ENCODE data around the gene RBP4. TPM values are rescaled to one million over a fixed set of nuclear protein-coding genes. Genes with fewer than 3 reads are reported as not detected.

RBP4 gene
- total RNA-seq, 1 experiment from 2014 or later, result 1.5 TPM

GRCh38 chr10:93604146-93604545 lies 3.1 kb upstream of the RBP4 start:
- no peak for DNase-seq
- H3K36me3 Mint-ChIP-seq (ENCODE audit: insufficient read depth, unreplicated experiment), result peaks cover 6% of the 10 kb centered on the region
- BruUV-seq (replicated peaks), result no TSS peak
- no peak for TF ChIP-seq CTCF (IDR thresholded peaks at IDR 0.05; ENCODE audit: unreplicated experiment)
- H3K9me3 Mint-ChIP-seq (ENCODE audit: low read depth, unreplicated experiment), result no peaks in the 10 kb centered on the region
- CTCF ChIA-PET, result interaction anchor here (1.2 kb wide), 1 partner anchor 107 kb away, joined by 4 read pairs; the partner anchor contains the start of gene CEP55
- peaks cover 8% of the 10 kb centered on the region for H3K4me1 Mint-ChIP-seq (ENCODE audit: low read depth, unreplicated experiment)
- intact Hi-C loops (cut with micrococcal nuclease; ENCODE audit: unreplicated experiment), result no loop called here
- no peak overlapping the region for H3K4me3 Mint-ChIP-seq (ENCODE audit: low read depth, unreplicated experiment)
- peaks cover 24% of the 10 kb centered on the region for H3K27me3 Mint-ChIP-seq (ENCODE audit: unreplicated experiment)
- no peak overlapping the region for H3K27ac Mint-ChIP-seq (ENCODE audit: unreplicated experiment)

- intact Hi-C loops (cut with micrococcal nuclease; ENCODE audit: unreplicated experiment), result no loop called here
- TF ChIP-seq CTCF (IDR thresholded peaks at IDR 0.05; ENCODE audit: unreplicated experiment), result no peak
- DNase-seq, result no peak
- peaks cover 6% of the 10 kb centered on the region for H3K36me3 Mint-ChIP-seq (ENCODE audit: insufficient read depth, unreplicated experiment)
- no TSS peak for BruUV-seq (replicated peaks)
- no peak overlapping the region for H3K4me3 Mint-ChIP-seq (ENCODE audit: low read depth, unreplicated experiment)
- H3K4me1 Mint-ChIP-seq (ENCODE audit: low read depth, unreplicated experiment), result peaks cover 8% of the 10 kb centered on the region
- CTCF ChIA-PET, result no interaction called here
- peaks cover 15% of the 10 kb centered on the region for H3K27me3 Mint-ChIP-seq (ENCODE audit: unreplicated experiment)
- H3K27ac Mint-ChIP-seq (ENCODE audit: unreplicated experiment), result no peak overlapping the region
- H3K9me3 Mint-ChIP-seq (ENCODE audit: low read depth, unreplicated experiment), result no peaks in the 10 kb centered on the region
Observed at GRCh38 chr10:93603023-93603422, 2.0 kb upstream of the RBP4 start.

DNA sequence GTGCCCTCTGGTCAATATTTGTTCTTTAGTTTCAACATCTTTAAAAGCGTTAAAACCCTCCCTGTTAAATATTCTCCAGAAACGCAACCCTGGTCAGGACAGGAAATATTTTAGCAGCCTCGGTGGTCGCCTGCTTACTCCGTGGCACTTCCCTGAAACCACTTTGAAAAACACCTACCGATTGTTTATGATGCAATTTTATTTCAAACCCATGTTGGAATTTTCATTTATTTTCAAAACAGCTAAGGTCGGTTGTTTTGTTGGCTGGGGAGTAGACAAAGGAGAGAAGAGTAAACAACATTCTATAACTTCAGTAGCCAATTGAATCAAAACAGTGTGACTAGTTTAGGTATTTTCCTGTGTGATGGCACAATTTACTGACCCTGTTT lies 733 bp upstream of the RBP4 start:
- H3K4me1 Mint-ChIP-seq (ENCODE audit: low read depth, unreplicated experiment), result peaks cover 8% of the 10 kb centered on the region
- peaks cover 15% of the 10 kb centered on the region for H3K27me3 Mint-ChIP-seq (ENCODE audit: unreplicated experiment)
- peak overlapping the region; percentile 56 for H3K4me3 Mint-ChIP-seq (ENCODE audit: low read depth, unreplicated experiment)
- H3K9me3 Mint-ChIP-seq (ENCODE audit: low read depth, unreplicated experiment), result no peaks in the 10 kb centered on the region
- no TSS peak for BruUV-seq (replicated peaks)
- H3K27ac Mint-ChIP-seq (ENCODE audit: unreplicated experiment), result no peak overlapping the region
- TF ChIP-seq CTCF (IDR thresholded peaks at IDR 0.05; ENCODE audit: unreplicated experiment), result no peak
- intact Hi-C loops (cut with micrococcal nuclease; ENCODE audit: unreplicated experiment), result no loop called here
- H3K36me3 Mint-ChIP-seq (ENCODE audit: insufficient read depth, unreplicated experiment), result peaks cover 6% of the 10 kb centered on the region
- CTCF ChIA-PET, result no interaction called here
- DNase-seq, result no peak

DNA sequence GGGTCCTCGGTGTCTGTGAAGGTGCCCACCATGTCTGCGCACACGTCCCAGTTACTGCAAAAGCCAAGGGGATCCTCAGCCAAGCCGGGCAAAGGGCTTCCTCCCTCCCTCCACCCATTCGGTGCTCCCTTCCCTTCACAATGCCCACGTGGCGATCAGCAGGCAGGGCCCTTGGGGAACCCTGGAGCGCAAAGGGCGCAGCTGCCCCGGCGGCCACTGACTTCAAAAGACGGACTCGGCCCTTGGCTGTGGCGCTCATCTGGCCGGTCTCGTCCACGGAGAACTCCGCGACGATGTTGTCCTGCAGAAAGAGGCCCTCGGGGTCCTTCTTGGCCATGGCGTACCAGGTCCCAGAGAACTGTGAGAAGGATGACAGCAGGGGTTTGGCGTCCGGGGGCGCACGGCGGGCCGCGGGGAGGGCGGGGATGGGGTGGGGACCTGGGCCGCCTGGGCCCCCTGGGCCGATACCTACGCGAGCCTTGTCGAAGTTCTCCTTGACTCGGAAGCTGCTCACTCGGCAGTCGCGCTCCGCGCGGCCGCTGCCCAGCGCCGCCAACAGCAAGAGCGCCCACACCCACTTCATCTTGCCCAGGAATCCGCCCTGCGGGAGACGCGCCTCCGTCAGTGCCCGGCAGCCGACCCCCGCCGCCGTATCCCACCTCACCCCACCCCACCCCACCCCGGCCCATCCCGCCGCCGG lies 439 bp downstream of the RBP4 start:
- CTCF ChIA-PET, result interaction anchor here (0.6 kb wide), 1 partner anchor 72 kb away, joined by 5 read pairs; no protein-coding TSS in a partner anchor
- TF ChIP-seq CTCF (IDR thresholded peaks at IDR 0.05; ENCODE audit: unreplicated experiment), result no peak
- no TSS peak for BruUV-seq (replicated peaks)
- Mint-ChIP-seq H3K27me3 (ENCODE audit: unreplicated experiment) (peaks cover 15% of the 10 kb centered on the region), H3K4me1 (ENCODE audit: low read depth, unreplicated experiment) (peaks cover 8% of the 10 kb centered on the region), H3K4me3 (ENCODE audit: low read depth, unreplicated experiment) (peak overlapping the region; percentile 56), H3K27ac (ENCODE audit: unreplicated experiment) (no peak overlapping the region), H3K9me3 (ENCODE audit: low read depth, unreplicated experiment) (no peaks in the 10 kb centered on the region), H3K36me3 (ENCODE audit: insufficient read depth, unreplicated experiment) (peaks cover 6% of the 10 kb centered on the region)
- intact Hi-C loops (cut with micrococcal nuclease; ENCODE audit: unreplicated experiment), result no loop called here
- DNase-seq, result no peak

Data from Calu3 (cell line).